Breast epithelium (tissue), 3 donors: ENCODE results near the gene FAM114A1.

Experiments used
- CTCF ChIP-seq, 3 donors: fragments of 450-650 bp; IDR thresholded peaks; one replicate each; pipeline ENCODE4 v1.5.1; 2016 to 2017; ENCODE audit warnings: antibody characterized with exemption in 3 of 3, mild to moderate bottlenecking in 3 of 3, moderate library complexity in 3 of 3
- POLR2A ChIP-seq: fragments of 450-650 bp; IDR thresholded peaks from one replicate; pipeline ENCODE4 v1.6.1; 2016; ENCODE audit warnings: antibody characterized with exemption, mild to moderate bottlenecking, moderate library complexity
- POLR2AphosphoS5 ChIP-seq, 3 donors: sonication (generic); formaldehyde crosslinking; IDR thresholded peaks; one replicate each; pipeline ENCODE4 v1.6.1; 2017; ENCODE audit warnings: antibody characterized with exemption in 3 of 3

- TF ChIP-seq CTCF (IDR thresholded peaks at IDR 0.05) (no peak), POLR2AphosphoS5 (IDR thresholded peaks at IDR 0.05) (no peak), POLR2A (no peak)
Observed at GRCh38 chr4:38923746-38924145, 56.1 kb downstream of the FAM114A1 start.
